Measurements from ENCODE around the gene LDLRAD3.

DNA sequence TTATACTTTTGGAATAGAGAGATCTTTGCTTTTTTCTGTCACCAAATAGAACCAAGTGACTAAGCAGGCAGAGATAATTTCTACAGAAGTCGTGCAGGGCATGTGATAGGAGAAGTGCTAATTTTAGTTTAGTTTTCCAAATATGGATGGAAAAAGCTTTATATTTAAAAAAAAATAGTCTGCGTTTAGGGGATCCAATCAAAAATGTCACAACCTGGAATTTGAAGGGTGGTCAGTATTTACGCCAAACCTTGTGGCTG, 165.7 kb downstream of the LDLRAD3 start:
- no peak for TF ChIP-seq CTCF (conservative IDR thresholded peaks at IDR 0.05 in 1 of 2, IDR thresholded peaks at IDR 0.05 in 1 of 2; ENCODE audit: extremely low read depth in 1 of 2, insufficient read depth in 1 of 2, low read depth in 1 of 2, low read length in 2 of 2)
- no peak for TF ChIP-seq EZH2 (IDR thresholded peaks at IDR 0.05; ENCODE audit: borderline replicate concordance, low read length)

Data from mammary epithelial cell (primary cell).